PC-3 (cell line): Measurements from ENCODE around the gene VWA7. TPM values are rescaled to one million over a fixed set of nuclear protein-coding genes. Genes with fewer than 3 reads are reported as not detected.

ENCODE experiments used
- ATAC-seq: fragments of 200-7000 bp; cut with Tn5 transposase; 2 replicates; pipeline ENCODE4 v1.9.1; 2020; ENCODE audit warnings: mild to moderate bottlenecking, moderate library complexity
- BruUV-seq: library from RNA; stranded (reverse); fragments of 400-500 nt; replicated peaks from 2 replicates; lab custom pipeline; 2021; lab: Mats Ljungman, UMichigan
- CTCF ChIA-PET: fragments of 300-600 bp; sonication (Branson Sonifier 250); formaldehyde crosslinking; loops from one replicate; lab custom pipeline; 2022; ENCODE audit warnings: antibody characterized with exemption; lab: Charles Lee
- POLR2A ChIA-PET: fragments of 300-600 bp; sonication (Branson Sonifier 250); formaldehyde crosslinking; loops from one replicate; lab custom pipeline; 2022; ENCODE audit warnings: antibody characterized with exemption; ENCODE audit not compliant: unreplicated experiment; lab: Charles Lee
- DNase-seq: peaks from one replicate; pipeline ENCODE4 v3.0.0-alpha.2; 2015
- H2AFZ ChIP-seq: fragments of 300-600 bp; sonication (generic); 2 replicates; pipeline ENCODE4 v1.6.0; 2016; ENCODE audit warnings: antibody characterized with exemption, low read length
- H3F3A ChIP-seq: fragments of 300-600 bp; sonication (generic); one replicate; pipeline ENCODE4 v1.6.0; 2017; ENCODE audit warnings: antibody characterized with exemption, low read length, control low read depth, mild to moderate bottlenecking; ENCODE audit not compliant: unreplicated experiment
- H3K27ac ChIP-seq: fragments of 300-600 bp; sonication (generic); 2 replicates; pipeline ENCODE4 v1.5.1; 2016; ENCODE audit warnings: mild to moderate bottlenecking, low read length
- H3K27me3 ChIP-seq: fragments of 300-600 bp; sonication (generic); 2 replicates; pipeline ENCODE4 v1.6.1; 2016; ENCODE audit warnings: low read length, mixed read lengths
- H3K36me3 ChIP-seq: fragments of 300-600 bp; sonication (generic); 2 replicates; pipeline ENCODE4 v1.6.1; 2016; ENCODE audit warnings: low read depth, mixed run types, low read length, mixed read lengths
- H3K4me1 ChIP-seq: fragments of 300-600 bp; sonication (generic); 2 replicates; pipeline ENCODE4 v1.5.1; 2016; ENCODE audit warnings: low read length; ENCODE audit not compliant: insufficient read depth
- H3K4me2 ChIP-seq: fragments of 300-600 bp; sonication (generic); 2 replicates; pipeline ENCODE4 v1.6.0; 2016; ENCODE audit warnings: low read length
- H3K4me3 ChIP-seq: fragments of 300-600 bp; sonication (generic); 2 replicates; pipeline ENCODE4 v1.5.1; 2016; ENCODE audit warnings: mild to moderate bottlenecking, low read length, mixed read lengths
- H3K79me2 ChIP-seq: fragments of 300-600 bp; sonication (generic); 2 replicates; pipeline ENCODE4 v1.6.1; 2017; ENCODE audit warnings: low read length, mixed read lengths
- H3K9ac ChIP-seq: fragments of 300-600 bp; sonication (generic); 2 replicates; pipeline ENCODE4 v1.6.0; 2016; ENCODE audit warnings: mild to moderate bottlenecking, low read length
- H3K9me2 ChIP-seq: fragments of 300-600 bp; sonication (generic); replicated peaks from 2 replicates; pipeline ENCODE4 v1.6.1; 2016; ENCODE audit warnings: mixed run types, low read length, mixed read lengths
- H3K9me3 ChIP-seq: fragments of 300-600 bp; sonication (generic); 2 replicates; pipeline ENCODE4 v1.6.1; 2016; ENCODE audit warnings: low read length, mixed read lengths
- H4K20me1 ChIP-seq: fragments of 300-600 bp; sonication (generic); 2 replicates; pipeline ENCODE4 v1.6.1; 2016; ENCODE audit warnings: low read length, mixed read lengths
- CTCF ChIP-seq: fragments of 300-600 bp; sonication (generic); conservative IDR thresholded peaks from 2 replicates; pipeline ENCODE4 v1.5.1; 2017; ENCODE audit warnings: antibody characterized with exemption, low read depth, mild to moderate bottlenecking, low read length
- EZH2 ChIP-seq: fragments of 300-600 bp; sonication (generic); IDR thresholded peaks from one replicate; pipeline ENCODE4 v1.6.1; 2017; ENCODE audit warnings: antibody characterized with exemption, mild to moderate bottlenecking, low read length; ENCODE audit not compliant: unreplicated experiment
- EZH2phosphoT487 ChIP-seq: fragments of 300-600 bp; sonication (generic); IDR thresholded peaks from 2 replicates; pipeline ENCODE4 v1.6.1; 2018; ENCODE audit warnings: mild to moderate bottlenecking, antibody characterized with exemption, low read length, borderline replicate concordance
- intact Hi-C: fragments of 100-400 bp; cut with micrococcal nuclease; formaldehyde crosslinking; loops from 2 replicates; pipeline ENCODE4 v1.9.0; 2023
- total RNA-seq: library from RNA; depleted of rRNA; stranded (reverse); fragments of >200 nt; gene quantifications from 2 replicates; pipeline ENCODE4 v1.2.3, GENCODE V29; 2014

VWA7 gene
- total RNA-seq, 1 experiment from 2014 or later = 1.9 TPM

- peak; percentile 90 for DNase-seq
- Histone ChIP-seq H3K27me3 (no peaks in the 10 kb centered on the region), H3K9ac (peak within 1 kb of the TSS; percentile 99), H3K4me3 (peak within 1 kb of the TSS; percentile 87), H3F3A (no peaks in the 10 kb centered on the region), H3K4me1 (peaks cover 24% of the 10 kb centered on the region), H3K9me2 (no peaks in the 10 kb centered on the region), H2AFZ (peak within 1 kb of the TSS; percentile 91), H3K27ac (peak within 1 kb of the TSS; percentile 84), H3K9me3 (no peaks in the 10 kb centered on the region), H4K20me1 (no peaks in the 10 kb centered on the region), H3K79me2 (peaks cover 44% of the 10 kb centered on the region), H3K4me2 (peak within 1 kb of the TSS; percentile 95), H3K36me3 (peaks cover 14% of the 10 kb centered on the region)
- ChIA-PET CTCF (interaction anchor here (0.6 to 1.1 kb wide), 4 partner anchors 11 to 61 kb away, joined by 3 to 8 read pairs (median 4); partner anchors contain the start of genes HSPA1B and LSM2), POLR2A (interaction anchor here (0.7 to 0.9 kb wide), 4 partner anchors 18 to 35 kb away, joined by 3 to 6 read pairs (median 4); partner anchors contain the start of genes HSPA1A, HSPA1B, HSPA1L and VWA7)
- no peak for TF ChIP-seq EZH2
- peak; percentile 70 for TF ChIP-seq CTCF
- TF ChIP-seq EZH2phosphoT487 = no peak
- intact Hi-C loops = loop anchor here (2.0 kb wide), 2 partner anchors 19 to 35 kb away; partner anchors contain the start of genes HSPA1A and HSPA1L
- no TSS peak for BruUV-seq
- peak; percentile 74 for ATAC-seq
These were observed 18.6 kb upstream of the VWA7 start, which contains the start of gene VARS1 for GRCh38 chr6:31795616-31796298. Gene VARS1, minus strand, starts transcription at chr6:31795752. Its CDS starts 535 bp downstream, at chr6:31795217.

GRCh38 chr6:31794866-31795615, 17.9 kb upstream of the VWA7 start:
- no peaks in the 10 kb centered on the region for H4K20me1 ChIP-seq
- TF ChIP-seq EZH2 (no peak), EZH2phosphoT487 (no peak), CTCF (no peak)
- peak overlapping the region; percentile 99 for H3K9ac ChIP-seq
- peak overlapping the region; percentile 95 for H3K4me2 ChIP-seq
- H3K9me3 ChIP-seq = no peaks in the 10 kb centered on the region
- peak overlapping the region; percentile 91 for H2AFZ ChIP-seq
- H3K9me2 ChIP-seq = no peaks in the 10 kb centered on the region
- H3K27ac ChIP-seq = peak overlapping the region; percentile 84
- peaks cover 24% of the 10 kb centered on the region for H3K4me1 ChIP-seq
- ChIA-PET POLR2A (interaction anchor here (0.6 to 0.9 kb wide), 2 partner anchors 17 to 20 kb away, joined by 3 to 11 read pairs; partner anchors contain the start of gene VWA7), CTCF (interaction anchor here (0.5 to 1.1 kb wide), 3 partner anchors 12 to 32 kb away, joined by 3 to 8 read pairs (median 5); partner anchors contain the start of genes HSPA1B and LSM2)
- ATAC-seq (peak; percentile 16), DNase-seq (no peak)
- H3K79me2 ChIP-seq = peaks cover 48% of the 10 kb centered on the region
- H3K27me3 ChIP-seq = no peaks in the 10 kb centered on the region
- peak overlapping the region; percentile 87 for H3K4me3 ChIP-seq
- H3F3A ChIP-seq = no peaks in the 10 kb centered on the region
- intact Hi-C loops = loop anchor here (2.0 kb wide), 2 partner anchors 20 to 36 kb away; partner anchors contain the start of genes HSPA1A and HSPA1L
- BruUV-seq = TSS peak; percentile 45
- H3K36me3 ChIP-seq = peaks cover 18% of the 10 kb centered on the region
